K562 treated with DMSO at 1 percent for 48 hours (cell line): ENCODE data around the gene DEFB129. TPM values are rescaled to one million over a fixed set of nuclear protein-coding genes. Genes with fewer than 3 reads are reported as not detected.

Source experiments
- total RNA-seq: library from RNA; unstranded; fragments of 300-600 nt; gene quantifications from 2 replicates; pipeline ENCODE4 v1.2.3, GENCODE V29; 2022; ENCODE audit warnings: low replicate concordance; ENCODE audit errors: extremely low read depth

Gene DEFB129
- not detected in 2 replicates for total RNA-seq

GRCh38 chr20:226958-227357 is at the start of gene DEFB129:
DEFB129 (plus strand) TSS chr20:227258; CDS start chr20:227289, 31 bp downstream.

GRCh38 chr20:189611-190010 is 37.4 kb upstream of the DEFB129 start, which contains the start of gene DEFB128:
DEFB128 (minus strand) TSS chr20:189711; CDS start chr20:189623, 88 bp downstream.

GRCh38 chr20:257419-257818 is 30.4 kb downstream of the DEFB129 start, which contains the start of gene DEFB132:
DEFB132 (plus strand) TSS chr20:257724; CDS start chr20:257779, 55 bp downstream.

Other genes starting within 250 kb of the DEFB129 start
- gene DEFB125, start 139.6 kb upstream of the DEFB129 start, total RNA-seq, result not detected in 2 replicates
- not detected in 2 replicates for gene DEFB126, start 84.7 kb upstream of the DEFB129 start, total RNA-seq
- gene DEFB127, start 69.8 kb upstream of the DEFB129 start, total RNA-seq, result not detected in 2 replicates
- gene DEFB128, start 37.5 kb upstream of the DEFB129 start, total RNA-seq, result not detected in 2 replicates
- not detected in 2 replicates for gene DEFB132, start 30.5 kb downstream of the DEFB129 start, total RNA-seq
- not detected in 2 replicates for gene C20orf96, start 63.5 kb downstream of the DEFB129 start, total RNA-seq
- gene ZCCHC3, start 70.3 kb downstream of the DEFB129 start, total RNA-seq, result not detected in 2 replicates
- not detected in 2 replicates for gene SOX12, start 98.3 kb downstream of the DEFB129 start, total RNA-seq
- gene NRSN2, start 119.9 kb downstream of the DEFB129 start, total RNA-seq, result not detected in 2 replicates
- gene TRIB3, start 153.5 kb downstream of the DEFB129 start, total RNA-seq, result 154 TPM in 1 of 2 replicates, not detected in the other
- gene RBCK1, start 181.0 kb downstream of the DEFB129 start, total RNA-seq, result not detected in 2 replicates
- gene TBC1D20, start 235.3 kb downstream of the DEFB129 start, total RNA-seq, result not detected in 2 replicates